ENCODE data around the gene RFTN1.

The RFTN1 gene

GRCh38 chr3:16400106-16400931, 113.2 kb downstream of the RFTN1 start:
- DNase-seq, result no peak

DNA sequence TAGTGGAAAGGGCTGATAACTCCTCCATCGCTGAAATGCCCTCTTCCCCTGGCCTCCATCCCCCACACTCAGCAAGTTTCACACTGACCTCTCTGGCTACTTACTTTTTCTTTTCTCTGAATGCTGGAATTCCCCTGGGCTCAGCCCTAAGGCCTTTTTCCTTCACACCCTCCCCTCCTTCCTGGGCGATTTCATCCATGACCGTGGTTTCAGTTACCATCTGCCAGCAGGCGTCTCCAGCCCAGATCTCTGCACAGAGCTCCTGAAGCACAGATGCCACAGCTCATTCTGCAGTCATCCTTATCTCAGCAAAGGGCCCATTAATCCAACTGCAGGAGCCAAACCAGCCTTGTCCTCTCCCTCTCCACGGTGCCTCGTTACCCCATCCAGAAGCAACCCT, 114.0 kb downstream of the RFTN1 start:
- no peak for DNase-seq

GRCh38 chr3:16398648-16399047, 114.9 kb downstream of the RFTN1 start:
- no peak for DNase-seq

GRCh38 chr3:16396202-16396601, 117.3 kb downstream of the RFTN1 start:
- no peak for DNase-seq

- DNase-seq, result no peak
Observed at GRCh38 chr3:16395212-16395611, 118.3 kb downstream of the RFTN1 start.

- no peak for DNase-seq
Observed at GRCh38 chr3:16394639-16395038, 118.9 kb downstream of the RFTN1 start.

- no peak for DNase-seq
Observed at GRCh38 chr3:16392717-16393116, 120.8 kb downstream of the RFTN1 start.

DNA sequence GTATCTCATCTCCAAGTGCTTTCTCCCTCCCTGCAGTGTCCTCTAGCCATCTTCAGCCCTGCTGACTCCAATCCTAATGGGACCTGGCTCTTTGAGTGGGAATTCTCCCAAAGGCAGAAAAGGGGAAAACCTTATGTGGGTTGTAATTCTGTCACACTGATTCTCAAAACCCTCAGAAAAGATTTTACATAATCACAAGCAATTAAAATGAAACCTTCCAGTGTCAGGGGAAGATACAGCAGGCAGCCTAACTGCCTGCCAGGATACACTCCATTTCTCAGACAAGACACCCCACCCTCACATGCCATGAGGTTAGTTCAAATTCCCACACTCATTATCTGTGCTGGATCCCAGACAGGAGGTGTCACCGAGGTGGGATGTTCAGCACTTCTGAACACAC, 121.4 kb downstream of the RFTN1 start:
- no peak for DNase-seq

DNA sequence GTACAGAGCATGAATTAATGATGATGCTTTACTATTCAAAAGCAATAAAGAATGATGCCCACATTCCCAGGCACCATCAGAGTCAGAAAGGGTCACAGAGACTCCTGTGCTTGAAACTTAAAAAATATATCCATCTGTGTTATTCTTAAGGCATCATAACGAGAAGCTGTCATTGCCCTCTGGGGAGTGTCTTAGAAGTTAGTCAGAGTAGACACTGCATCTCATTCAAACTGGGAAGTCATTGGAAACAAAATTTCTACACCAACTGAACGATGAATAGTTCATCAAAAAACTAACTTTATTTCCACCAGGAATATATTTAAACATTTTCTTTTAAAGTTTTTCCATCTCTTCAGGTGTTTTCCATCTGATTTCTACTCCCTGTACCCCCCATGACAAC, 122.9 kb downstream of the RFTN1 start:
- DNase-seq, result no peak

DNA sequence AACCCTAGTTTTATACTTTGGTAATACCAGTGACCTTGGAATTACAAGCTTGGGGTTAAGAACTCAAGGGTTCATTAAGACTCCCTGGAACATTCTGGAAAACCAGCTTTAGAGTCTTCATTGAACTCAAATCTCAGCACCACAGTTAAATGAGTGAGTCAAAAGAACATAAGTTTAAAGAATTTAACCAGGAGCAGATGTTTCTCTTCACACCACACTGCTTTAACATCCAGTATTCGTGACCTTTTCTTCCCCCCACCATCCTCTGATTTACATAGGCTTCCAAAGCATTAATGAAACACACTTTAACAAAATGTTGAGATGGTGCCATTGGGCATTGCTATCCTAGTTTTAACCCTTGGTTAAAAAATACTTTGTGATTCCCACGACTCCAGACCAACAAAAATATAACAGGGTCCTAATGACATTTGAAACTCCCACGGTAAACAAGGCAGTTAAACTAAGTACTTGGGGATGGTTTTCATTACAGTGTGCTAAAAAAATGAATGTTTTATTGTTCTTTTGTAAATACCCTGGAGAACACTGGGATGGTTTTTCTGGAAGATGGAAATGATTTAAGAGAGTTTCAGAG, 124.6 kb downstream of the RFTN1 start:
- no peak for DNase-seq

- DNase-seq, result no peak
Observed at GRCh38 chr3:16386561-16386960, 126.9 kb downstream of the RFTN1 start.

GRCh38 chr3:16385151-16385550, 128.3 kb downstream of the RFTN1 start:
- no peak for DNase-seq

GRCh38 chr3:16383864-16384263, 129.6 kb downstream of the RFTN1 start:
- DNase-seq, result no peak

DNA sequence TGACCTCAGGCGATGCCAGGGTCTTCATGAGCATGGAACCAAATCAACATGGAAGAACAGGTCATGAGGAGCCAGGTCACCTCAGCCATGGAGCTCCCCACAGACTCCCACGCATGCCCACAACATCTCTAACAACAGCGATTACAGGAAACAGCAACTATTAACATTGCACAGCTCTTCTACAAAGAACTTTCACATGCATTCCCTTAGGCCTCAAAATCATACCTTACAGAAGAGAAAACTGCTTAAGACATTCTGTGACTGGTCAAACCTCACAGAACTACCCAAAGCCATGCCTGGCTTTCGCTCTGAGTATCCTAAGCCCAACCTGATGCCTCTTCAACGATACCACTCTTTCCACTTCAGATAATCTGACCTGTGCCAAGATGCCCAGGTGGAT, 130.7 kb downstream of the RFTN1 start:
- DNase-seq, result no peak

GRCh38 chr3:16381426-16381825, 132.1 kb downstream of the RFTN1 start:
- no peak for DNase-seq

- DNase-seq, result no peak
Observed at GRCh38 chr3:16380421-16380820, 133.1 kb downstream of the RFTN1 start.

DNA sequence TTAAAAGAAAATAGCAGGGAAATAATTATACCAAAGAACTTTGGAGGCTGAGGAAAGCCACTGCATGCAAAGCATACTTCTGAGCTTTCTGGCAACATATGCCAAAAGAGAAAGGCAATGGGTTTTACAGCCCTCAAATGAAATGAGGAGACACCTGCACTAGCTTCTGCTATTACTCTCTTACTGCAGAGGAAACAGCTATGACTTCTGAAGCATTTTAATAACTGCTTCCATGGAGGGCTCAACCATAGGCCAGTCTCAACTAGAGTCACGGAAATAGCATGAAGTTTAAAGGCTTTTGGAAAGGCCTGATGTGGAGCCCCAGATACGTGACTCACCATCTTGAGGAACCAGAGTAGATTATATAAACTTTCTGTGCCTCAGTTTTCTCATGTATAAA, 133.7 kb downstream of the RFTN1 start:
- no peak for DNase-seq

DNA sequence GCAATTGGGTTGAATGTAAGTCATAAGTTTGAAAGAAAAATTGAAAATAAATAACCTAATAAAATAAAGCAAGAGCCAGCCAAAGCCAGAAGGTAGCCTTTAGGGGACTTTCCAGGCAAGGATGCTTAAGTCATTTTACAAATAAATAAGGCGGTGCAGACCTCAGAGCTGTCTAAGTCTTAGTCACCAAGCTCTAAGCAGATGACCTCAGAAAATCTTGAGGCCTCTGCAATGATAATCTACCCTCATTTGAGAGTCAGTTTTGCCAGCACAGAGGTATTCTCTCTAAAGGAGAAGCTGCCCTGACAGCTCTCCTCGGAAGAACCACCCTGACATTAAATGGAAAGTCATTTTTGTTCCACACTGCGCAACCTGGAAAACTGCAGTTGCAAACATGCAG, 134.6 kb downstream of the RFTN1 start:
- DNase-seq, result no peak

GRCh38 chr3:16378415-16378814, 135.1 kb downstream of the RFTN1 start:
- DNase-seq, result no peak

GRCh38 chr3:16377847-16378302, 135.6 kb downstream of the RFTN1 start:
- DNase-seq, result peak in 1 of 6 experiments; percentile 43

DNA sequence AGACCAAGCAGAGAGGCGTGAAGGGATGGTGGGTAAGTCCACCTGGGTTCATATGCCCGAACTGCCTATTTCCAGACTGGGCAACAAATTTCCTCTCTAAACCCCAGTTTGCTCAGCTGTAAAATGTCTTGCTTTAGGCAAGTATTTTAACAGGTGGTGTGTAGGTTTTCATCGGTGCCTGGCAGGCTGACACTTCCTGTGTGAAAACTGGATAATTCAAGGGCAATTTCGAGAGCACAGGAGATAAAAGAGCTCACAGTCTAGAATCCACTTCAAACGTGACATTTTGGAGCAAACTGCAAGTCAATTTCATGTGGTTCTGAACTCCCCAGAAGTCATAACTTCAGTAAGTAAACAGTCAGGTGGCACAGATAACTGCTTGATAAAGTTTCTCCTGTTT, 136.3 kb downstream of the RFTN1 start:
- peak; percentile 10 to 80 (median 50) for DNase-seq

DNA sequence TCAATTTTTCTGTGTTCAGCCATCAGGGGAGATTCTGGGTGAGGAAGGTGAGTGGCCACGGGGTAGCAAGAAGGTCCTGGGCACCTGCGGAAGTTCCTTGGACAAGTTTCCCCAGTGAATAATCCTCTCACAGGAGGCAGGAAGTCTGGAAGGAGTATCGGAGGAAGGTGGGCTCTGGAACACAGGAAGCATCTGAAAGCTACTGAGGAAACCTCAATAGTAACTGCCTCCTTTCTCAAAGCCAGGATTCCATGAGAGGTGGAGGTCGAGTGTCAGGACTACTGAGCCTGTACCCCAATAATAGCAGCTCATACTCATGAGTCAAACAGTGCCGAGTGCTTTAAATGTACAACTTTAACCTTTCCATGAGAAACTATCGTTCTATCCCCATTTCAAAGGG, 137.6 kb downstream of the RFTN1 start:
- no peak for DNase-seq

DNA sequence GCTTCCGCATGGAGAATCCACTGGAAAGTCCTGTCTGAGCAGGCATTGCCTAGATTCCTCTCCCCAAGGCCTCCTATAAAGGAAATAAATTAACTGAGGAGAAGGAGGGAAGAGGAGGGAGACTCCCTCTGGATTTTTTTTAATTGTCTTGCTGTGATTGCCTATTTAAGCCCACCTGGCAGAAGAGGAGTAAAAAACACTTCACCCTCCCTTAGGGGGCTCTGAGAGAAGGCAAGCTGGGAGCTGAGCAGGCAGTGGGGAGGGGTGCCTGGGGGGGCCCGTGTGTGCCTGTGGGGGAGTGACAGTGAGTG, 138.6 kb downstream of the RFTN1 start:
- no peak for DNase-seq

DNA sequence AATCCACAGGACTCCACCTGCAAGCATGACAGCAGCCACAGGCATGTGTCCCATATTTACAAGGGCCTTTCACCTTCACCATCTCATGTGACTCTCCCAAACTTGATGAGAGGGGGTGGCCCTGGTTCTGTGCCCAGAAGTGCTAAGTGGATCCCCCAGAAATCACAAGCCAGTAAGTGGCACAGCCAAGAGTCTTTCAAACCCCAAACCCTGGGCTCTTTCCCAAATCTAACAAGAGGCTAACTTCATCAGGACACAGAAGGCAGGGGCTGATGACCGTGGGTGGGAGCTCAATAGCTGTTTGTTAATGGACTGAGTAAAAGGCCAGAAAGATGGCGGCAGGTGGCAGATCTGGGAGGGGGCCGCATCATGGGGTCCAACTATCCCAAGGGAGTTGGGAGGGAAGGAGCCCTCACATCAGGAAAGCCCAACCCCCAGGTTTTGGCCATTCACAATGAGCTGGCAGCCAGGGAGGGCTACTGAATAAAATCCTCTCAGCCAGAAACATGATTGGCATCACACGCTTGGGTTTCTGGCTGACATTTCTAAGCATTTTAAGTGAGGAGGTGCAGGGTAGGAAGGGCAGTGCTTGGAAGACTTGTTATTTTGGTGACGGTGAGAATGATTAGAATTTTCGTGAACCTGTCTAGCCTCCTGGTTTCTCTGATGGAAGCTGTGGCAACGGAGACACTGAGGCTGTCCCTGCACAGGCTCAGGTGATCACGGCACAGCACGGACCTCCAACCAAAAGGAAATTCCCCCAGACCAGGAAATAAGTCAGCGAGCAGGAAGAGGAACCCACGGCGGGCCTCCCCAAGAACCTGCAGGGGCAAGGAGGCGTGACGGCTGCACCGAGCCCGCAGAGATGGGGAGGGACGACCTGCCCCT, 139.2 kb downstream of the RFTN1 start:
- peak in 5 of 6 experiments; percentile 6 to 26 (median 13) for DNase-seq

Data from stimulated activated naive CD4-positive, alpha-beta T cell (primary cell).